Measurements from ENCODE around the gene CCNA1. TPM values are rescaled to one million over a fixed set of nuclear protein-coding genes. Genes with fewer than 3 reads are reported as not detected.

CCNA1 gene
- total RNA-seq, 2 experiments from 2014 or later = 0.37 to 0.47 TPM

DNA sequence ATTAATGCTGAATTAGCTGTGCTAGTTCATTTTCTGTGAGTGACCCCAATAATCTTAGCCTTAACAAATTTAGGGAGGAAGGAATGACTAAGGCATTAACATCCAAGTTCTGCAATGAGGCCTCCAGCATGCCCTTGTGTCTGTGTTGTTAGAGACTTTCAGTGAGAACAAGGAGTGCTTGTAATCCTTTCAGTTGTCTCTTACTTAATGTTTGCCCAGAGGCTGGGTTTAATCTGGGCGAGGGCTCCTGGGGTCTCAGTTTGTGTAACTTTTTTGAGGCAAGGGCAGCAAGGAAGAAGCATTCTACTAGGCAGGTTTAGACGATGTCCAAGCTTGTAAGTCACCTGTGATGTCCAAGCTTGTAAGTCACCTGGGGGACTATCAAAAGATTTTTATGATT, 24.3 kb downstream of the CCNA1 start:
- Mint-ChIP-seq H3K36me3 (ENCODE audit: low read depth) (no peaks in the 10 kb centered on the region), H3K27ac (no peak overlapping the region), H3K27me3 (ENCODE audit: low read depth) (peaks cover 8% of the 10 kb centered on the region), H3K4me1 (ENCODE audit: low read depth) (peaks cover 6% of the 10 kb centered on the region), H3K4me3 (no peak overlapping the region), H3K9me3 (ENCODE audit: insufficient read depth) (no peaks in the 10 kb centered on the region)
- DNase-seq = no peak
- ChIA-PET CTCF (interaction anchor here (1.4 to 4.0 kb wide), 2 partner anchors 37 to 279 kb away, joined by 3 to 18 read pairs; no protein-coding TSS in a partner anchor), POLR2A (no interaction called here)
- ATAC-seq = no peak

DNA sequence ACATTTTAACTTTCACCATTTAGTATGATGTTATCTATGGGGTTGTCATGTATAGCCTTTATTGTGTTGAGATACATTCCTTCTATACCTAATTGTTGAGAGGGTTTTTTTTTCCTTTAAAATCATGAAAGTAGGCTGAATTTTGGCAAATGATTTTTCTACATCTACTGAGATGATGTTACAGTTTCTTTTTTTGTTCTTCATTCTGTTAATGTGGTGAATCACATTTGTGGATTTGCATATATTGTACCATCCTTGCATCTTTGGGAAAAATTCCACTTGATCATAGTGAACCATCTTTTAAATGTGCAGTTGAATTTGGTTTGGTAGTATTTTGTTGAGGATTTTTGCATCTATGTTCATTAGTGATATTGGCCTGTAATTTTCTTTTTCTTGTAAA, 29.2 kb downstream of the CCNA1 start:
- ChIA-PET POLR2A (no interaction called here), CTCF (no interaction called here)
- no peaks in the 10 kb centered on the region for H3K9me3 Mint-ChIP-seq (ENCODE audit: insufficient read depth)
- no peaks in the 10 kb centered on the region for H3K36me3 Mint-ChIP-seq (ENCODE audit: low read depth)
- DNase-seq (no peak), ATAC-seq (no peak)
- H3K27me3 Mint-ChIP-seq (ENCODE audit: low read depth) = peaks cover 7% of the 10 kb centered on the region
- no peak overlapping the region for H3K4me3 Mint-ChIP-seq
- no peaks in the 10 kb centered on the region for H3K4me1 Mint-ChIP-seq (ENCODE audit: low read depth)
- no peak overlapping the region for H3K27ac Mint-ChIP-seq

DNA sequence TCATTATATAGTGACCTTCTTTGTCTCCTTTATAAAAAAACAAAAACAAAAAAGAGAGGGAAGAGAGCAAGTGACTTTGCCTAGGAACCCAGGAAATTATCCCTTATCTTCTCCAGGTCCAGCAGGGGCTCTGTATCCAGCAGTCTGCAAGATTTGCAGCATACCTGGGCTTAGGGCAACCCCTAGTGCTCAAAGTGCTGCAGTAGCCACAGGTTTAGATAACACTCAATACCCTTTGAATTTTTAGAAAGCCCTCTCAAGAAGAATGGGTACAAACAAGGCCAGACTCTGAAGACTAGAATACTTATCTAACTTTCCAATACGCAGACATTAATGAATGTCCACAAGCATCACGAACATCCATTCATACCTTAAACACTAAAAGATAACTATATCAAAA, 43.2 kb downstream of the CCNA1 start:
- Mint-ChIP-seq H3K4me3 (no peak overlapping the region), H3K27me3 (ENCODE audit: low read depth) (no peaks in the 10 kb centered on the region), H3K4me1 (ENCODE audit: low read depth) (no peaks in the 10 kb centered on the region), H3K27ac (no peak overlapping the region), H3K9me3 (ENCODE audit: insufficient read depth) (no peaks in the 10 kb centered on the region), H3K36me3 (ENCODE audit: low read depth) (no peaks in the 10 kb centered on the region)
- no peak for DNase-seq
- no peak for ATAC-seq
- CTCF ChIA-PET = no interaction called here
- POLR2A ChIA-PET = no interaction called here

DNA sequence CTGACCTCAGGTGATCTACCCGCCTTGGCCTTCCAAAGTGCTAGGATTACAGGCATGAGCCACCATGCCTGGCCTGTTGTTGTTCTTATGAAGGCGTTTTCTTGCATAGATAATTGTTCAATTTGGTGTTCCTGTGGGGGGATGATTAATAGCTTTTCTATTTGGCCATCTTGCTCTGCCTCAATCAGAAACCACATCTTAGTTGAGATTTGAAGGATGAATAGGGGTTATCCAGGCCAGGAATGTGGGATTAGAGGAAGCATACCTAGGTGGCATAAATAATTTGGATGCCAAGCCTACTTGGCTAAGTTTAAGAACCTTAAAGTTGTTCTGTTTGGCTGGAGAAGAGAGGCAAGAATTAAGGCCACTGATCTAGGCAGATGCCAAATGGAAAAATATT, 44.4 kb downstream of the CCNA1 start:
- H3K4me3 Mint-ChIP-seq = no peak overlapping the region
- POLR2A ChIA-PET = no interaction called here
- no peak overlapping the region for H3K27ac Mint-ChIP-seq
- CTCF ChIA-PET = no interaction called here
- DNase-seq (no peak), ATAC-seq (no peak)
- no peaks in the 10 kb centered on the region for H3K36me3 Mint-ChIP-seq (ENCODE audit: low read depth)
- no peaks in the 10 kb centered on the region for H3K27me3 Mint-ChIP-seq (ENCODE audit: low read depth)
- no peaks in the 10 kb centered on the region for H3K9me3 Mint-ChIP-seq (ENCODE audit: insufficient read depth)
- no peaks in the 10 kb centered on the region for H3K4me1 Mint-ChIP-seq (ENCODE audit: low read depth)

DNA sequence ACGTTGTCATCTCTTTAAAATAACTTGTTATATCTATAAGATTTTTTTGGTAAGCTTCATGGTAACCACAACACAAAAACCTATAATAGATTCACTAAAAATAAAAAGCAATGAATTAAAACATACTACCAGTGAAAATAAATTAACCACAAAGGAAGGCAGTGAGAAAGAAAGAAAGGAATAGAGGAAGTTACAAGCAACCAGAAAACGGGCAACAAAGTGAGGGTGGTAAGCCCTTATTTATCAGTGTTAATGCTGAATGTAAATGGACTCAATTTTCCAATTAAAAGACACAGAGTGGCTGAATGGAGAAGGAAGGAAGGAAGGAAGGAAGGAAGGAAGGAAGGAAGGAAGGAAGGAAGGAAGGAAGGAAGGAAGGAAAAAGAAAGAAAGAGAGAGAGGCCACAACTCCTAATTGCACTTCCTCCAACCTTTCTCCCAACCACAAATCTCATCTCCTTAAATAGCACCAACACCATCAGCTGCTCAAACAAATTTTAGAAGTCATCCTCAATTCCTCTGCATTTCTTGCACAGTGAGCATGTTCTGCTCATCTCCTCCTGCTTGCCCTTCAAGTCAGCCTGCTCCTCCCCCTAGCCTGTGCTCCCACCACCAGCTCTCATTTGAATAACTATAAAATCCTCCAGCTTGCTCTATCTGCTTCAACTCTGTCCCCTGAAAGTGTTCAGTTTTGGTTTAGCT, 48.6 kb downstream of the CCNA1 start:
- Mint-ChIP-seq H3K27ac (no peak overlapping the region), H3K4me1 (ENCODE audit: low read depth) (no peaks in the 10 kb centered on the region), H3K4me3 (no peak overlapping the region), H3K36me3 (ENCODE audit: low read depth) (no peaks in the 10 kb centered on the region), H3K27me3 (ENCODE audit: low read depth) (no peaks in the 10 kb centered on the region), H3K9me3 (ENCODE audit: insufficient read depth) (no peaks in the 10 kb centered on the region)
- DNase-seq (no peak), ATAC-seq (no peak)
- POLR2A ChIA-PET = no interaction called here
- CTCF ChIA-PET = no interaction called here

DNA sequence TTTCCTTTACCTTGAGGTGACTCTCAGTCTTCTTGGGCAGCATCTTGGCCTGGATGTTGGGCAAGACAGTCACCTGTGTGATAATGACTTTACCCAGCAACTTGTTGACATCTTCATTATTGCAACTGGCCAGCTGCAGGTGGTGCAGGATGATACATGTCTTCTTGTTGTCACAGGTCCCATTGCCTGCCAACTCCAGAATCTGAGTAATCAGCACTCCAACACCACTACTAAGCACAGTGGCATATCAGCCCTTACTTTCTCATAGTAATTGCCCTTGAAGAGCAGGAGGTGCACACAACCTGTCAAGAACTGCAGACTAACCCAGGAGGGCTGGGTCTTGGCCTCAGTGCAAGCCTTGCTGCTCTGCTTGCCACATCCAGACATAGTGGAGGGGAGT, 57.8 kb downstream of the CCNA1 start:
- Mint-ChIP-seq H3K36me3 (ENCODE audit: low read depth) (no peaks in the 10 kb centered on the region), H3K27ac (no peak overlapping the region), H3K9me3 (ENCODE audit: insufficient read depth) (no peaks in the 10 kb centered on the region), H3K4me3 (no peak overlapping the region), H3K27me3 (ENCODE audit: low read depth) (peaks cover 3% of the 10 kb centered on the region), H3K4me1 (ENCODE audit: low read depth) (no peaks in the 10 kb centered on the region)
- ATAC-seq (no peak), DNase-seq (no peak)
- ChIA-PET CTCF (no interaction called here), POLR2A (no interaction called here)

Other genes starting within 250 kb of the CCNA1 start
- gene SOHLH2, start 217.9 kb upstream of the CCNA1 start, total RNA-seq = not detected
- gene CCDC169, start 134.7 kb upstream of the CCNA1 start, total RNA-seq = not detected
- 10 to 100 TPM; 16.3 to 16.6 TPM for gene SPART, start 86.1 kb upstream of the CCNA1 start, total RNA-seq
- gene SERTM1, start 241.5 kb downstream of the CCNA1 start, total RNA-seq = not detected

All from activated CD8-positive, alpha-beta T cell treated with anti-CD3 and anti-CD28 coated beads, Interleukin-2, amount 10 ng/mL, durations not matched to agents 7 days and 5 days (primary cell).